ENCODE data around the gene SLF2.

The SLF2 gene

DNA sequence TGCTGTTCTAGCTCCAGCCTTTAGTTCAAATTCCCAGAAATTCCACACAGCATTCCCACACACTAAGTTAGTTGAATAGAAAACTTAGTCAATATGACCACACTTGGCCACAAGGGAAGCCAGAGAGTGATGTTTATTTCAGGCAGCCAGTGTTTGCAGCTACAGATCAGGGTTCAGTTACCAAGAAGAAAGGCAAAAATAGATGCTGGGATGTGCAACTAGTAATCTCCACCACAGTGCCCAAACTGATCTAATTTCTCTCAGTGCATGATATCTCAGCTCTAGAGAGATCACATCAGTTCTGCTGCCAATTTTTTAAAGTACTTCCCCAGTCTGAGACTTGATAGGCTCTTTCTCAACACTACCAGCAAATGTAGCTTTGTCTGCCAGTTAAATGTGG is 17.6 kb downstream of the SLF2 start:
- H3K36me3 Mint-ChIP-seq (ENCODE audit: low read depth): peaks cover 93% of the 10 kb centered on the region
- no peak overlapping the region for H3K4me3 Mint-ChIP-seq

DNA sequence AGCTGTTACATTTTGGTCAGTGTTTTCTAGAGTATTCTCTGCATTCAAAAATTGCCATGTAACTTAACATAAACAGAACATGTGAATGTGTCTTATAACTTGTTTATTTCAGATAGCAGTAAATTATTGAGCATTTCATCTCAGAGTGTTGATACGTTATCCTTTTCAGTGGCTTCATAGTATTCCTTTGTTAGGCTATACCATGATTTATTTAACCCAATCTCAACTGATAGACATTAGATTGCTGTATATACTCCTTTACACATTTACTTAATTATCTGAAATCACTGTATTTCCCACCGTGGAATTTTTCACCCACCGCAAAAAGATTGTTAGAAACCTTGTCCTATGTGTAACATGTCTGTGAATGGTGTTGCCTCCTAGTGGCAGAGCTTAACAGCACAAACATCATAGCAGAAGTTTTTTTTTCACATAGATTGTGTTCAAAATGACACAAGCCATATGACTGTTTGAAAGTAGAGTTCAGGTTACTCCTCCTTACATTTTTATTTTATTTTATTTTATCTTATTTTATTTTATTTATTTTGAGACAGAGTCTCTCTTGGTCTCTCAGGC is 21.4 kb downstream of the SLF2 start:
- H3K4me3 Mint-ChIP-seq: no peak overlapping the region
- H3K4me1 Mint-ChIP-seq (ENCODE audit: low read depth): no peaks in the 10 kb centered on the region
- no peak overlapping the region for H3K27ac Mint-ChIP-seq
- peaks cover 92% of the 10 kb centered on the region for H3K36me3 Mint-ChIP-seq (ENCODE audit: low read depth)
- no peaks in the 10 kb centered on the region for H3K9me3 Mint-ChIP-seq
- H3K27me3 Mint-ChIP-seq: no peaks in the 10 kb centered on the region
- intact Hi-C loops (cut with micrococcal nuclease): no loop called here

More for the DNA sequence above, 17.6 kb downstream of the SLF2 start:
- intact Hi-C loops (cut with micrococcal nuclease): no loop called here
- Mint-ChIP-seq H3K9me3 (no peaks in the 10 kb centered on the region), H3K27ac (no peak overlapping the region), H3K27me3 (no peaks in the 10 kb centered on the region), H3K4me1 (ENCODE audit: low read depth) (no peaks in the 10 kb centered on the region)

DNA sequence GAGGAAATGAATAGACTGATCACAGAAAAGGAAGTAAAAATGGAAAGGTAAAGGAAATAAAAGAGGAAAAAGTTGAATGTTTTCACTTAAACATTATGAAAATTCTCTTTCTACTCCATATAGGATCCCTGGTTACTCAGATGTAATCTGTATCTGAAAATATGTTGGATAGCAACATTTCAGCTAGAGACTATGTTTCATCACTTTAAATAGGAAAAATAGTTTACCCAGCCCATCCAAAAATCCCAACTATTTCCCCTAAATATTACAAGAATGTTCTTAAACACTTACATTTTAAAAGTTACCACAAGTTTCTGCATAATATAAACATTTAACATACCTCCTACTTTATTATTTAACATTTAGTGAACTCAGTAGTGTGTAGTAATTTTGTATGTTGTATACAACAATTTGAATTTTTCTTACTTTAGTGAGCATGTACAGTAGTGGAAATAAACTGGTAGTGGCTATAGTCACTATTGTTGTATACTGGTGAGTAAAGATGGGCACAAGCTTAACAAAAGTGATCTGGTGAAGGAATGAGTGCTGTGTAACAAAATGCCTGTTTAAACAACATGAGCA is 27.1 kb downstream of the SLF2 start:
- intact Hi-C loops (cut with micrococcal nuclease): no loop called here
- H3K36me3 Mint-ChIP-seq (ENCODE audit: low read depth): peaks cover 99% of the 10 kb centered on the region
- no peaks in the 10 kb centered on the region for H3K9me3 Mint-ChIP-seq
- H3K4me1 Mint-ChIP-seq (ENCODE audit: low read depth): no peaks in the 10 kb centered on the region
- H3K27me3 Mint-ChIP-seq: no peaks in the 10 kb centered on the region
- no peak overlapping the region for H3K27ac Mint-ChIP-seq
- no peak overlapping the region for H3K4me3 Mint-ChIP-seq

DNA sequence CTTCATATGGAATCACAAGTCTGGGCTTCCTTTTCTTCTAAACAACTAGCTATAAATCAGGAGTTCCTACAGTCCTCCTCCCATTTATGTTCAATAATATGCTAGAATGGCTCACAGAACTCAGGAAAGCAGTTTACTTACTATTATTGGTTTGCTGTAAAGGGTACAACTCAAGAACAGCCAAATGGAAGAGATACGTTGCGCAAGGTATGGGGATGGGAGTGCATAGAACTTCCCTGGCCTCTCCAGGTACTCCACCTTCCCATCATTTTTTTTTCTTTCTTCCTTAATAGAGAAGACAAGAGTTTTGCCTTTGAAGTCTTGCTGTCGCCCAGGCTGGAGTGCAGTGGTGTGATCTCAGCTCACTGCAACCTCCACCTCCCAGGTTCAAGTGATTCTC is 29.5 kb downstream of the SLF2 start:
- intact Hi-C loops (cut with micrococcal nuclease): no loop called here
- Mint-ChIP-seq H3K4me1 (ENCODE audit: low read depth) (no peaks in the 10 kb centered on the region), H3K4me3 (no peak overlapping the region), H3K27me3 (no peaks in the 10 kb centered on the region), H3K9me3 (no peaks in the 10 kb centered on the region), H3K36me3 (ENCODE audit: low read depth) (peaks cover 97% of the 10 kb centered on the region), H3K27ac (no peak overlapping the region)

- Mint-ChIP-seq H3K36me3 (ENCODE audit: low read depth) (peaks cover 94% of the 10 kb centered on the region), H3K4me1 (ENCODE audit: low read depth) (no peaks in the 10 kb centered on the region), H3K4me3 (no peak overlapping the region), H3K27me3 (no peaks in the 10 kb centered on the region), H3K9me3 (no peaks in the 10 kb centered on the region), H3K27ac (no peak overlapping the region)
- intact Hi-C loops (cut with micrococcal nuclease): no loop called here
Measured at GRCh38 chr10:100943508-100943907, 30.7 kb downstream of the SLF2 start.

GRCh38 chr10:100945754-100946153 is 33.0 kb downstream of the SLF2 start:
- Mint-ChIP-seq H3K4me1 (ENCODE audit: low read depth) (no peaks in the 10 kb centered on the region), H3K27ac (no peak overlapping the region), H3K9me3 (no peaks in the 10 kb centered on the region), H3K4me3 (no peak overlapping the region), H3K27me3 (no peaks in the 10 kb centered on the region), H3K36me3 (ENCODE audit: low read depth) (peaks cover 94% of the 10 kb centered on the region)
- intact Hi-C loops (cut with micrococcal nuclease): no loop called here

DNA sequence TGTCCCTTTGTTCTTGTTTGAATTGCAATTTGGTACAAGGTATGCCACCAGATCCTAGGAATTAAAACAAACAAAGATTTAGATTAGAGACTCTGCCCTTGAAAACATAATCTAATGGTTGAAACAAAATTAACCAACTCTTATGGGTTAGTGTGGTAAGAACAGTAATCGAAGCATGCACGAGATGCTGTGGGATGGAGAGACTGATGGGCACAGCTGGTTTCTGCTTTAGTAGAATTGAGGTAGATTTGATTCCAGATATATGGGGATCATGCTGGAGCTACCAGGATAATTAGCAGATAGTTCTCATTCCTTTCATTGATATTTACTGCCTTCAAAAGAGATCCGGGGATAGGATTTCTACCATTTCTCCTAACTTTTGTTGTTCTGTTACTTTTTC is 36.2 kb downstream of the SLF2 start:
- Mint-ChIP-seq H3K27me3 (no peaks in the 10 kb centered on the region), H3K4me1 (ENCODE audit: low read depth) (no peaks in the 10 kb centered on the region), H3K36me3 (ENCODE audit: low read depth) (peaks cover 88% of the 10 kb centered on the region), H3K9me3 (no peaks in the 10 kb centered on the region), H3K27ac (no peak overlapping the region), H3K4me3 (no peak overlapping the region)
- intact Hi-C loops (cut with micrococcal nuclease): no loop called here

- Mint-ChIP-seq H3K36me3 (ENCODE audit: low read depth) (peaks cover 85% of the 10 kb centered on the region), H3K4me3 (no peak overlapping the region), H3K4me1 (ENCODE audit: low read depth) (peaks cover 16% of the 10 kb centered on the region), H3K27me3 (no peaks in the 10 kb centered on the region), H3K9me3 (no peaks in the 10 kb centered on the region), H3K27ac (no peak overlapping the region)
- intact Hi-C loops (cut with micrococcal nuclease): loop anchor here (10.0 kb wide), 1 partner anchor 55 kb away; no protein-coding TSS in a partner anchor
Measured at GRCh38 chr10:100960251-100960650, 47.5 kb downstream of the SLF2 start.

GRCh38 chr10:100962351-100963080 is 49.8 kb downstream of the SLF2 start:
- H3K36me3 Mint-ChIP-seq (ENCODE audit: low read depth): peaks cover 70% of the 10 kb centered on the region
- peaks cover 19% of the 10 kb centered on the region for H3K4me1 Mint-ChIP-seq (ENCODE audit: low read depth)
- H3K27ac Mint-ChIP-seq: no peak overlapping the region
- H3K27me3 Mint-ChIP-seq: no peaks in the 10 kb centered on the region
- intact Hi-C loops (cut with micrococcal nuclease): loop anchor here (10.0 kb wide), 1 partner anchor 52 kb away; no protein-coding TSS in a partner anchor
- no peak overlapping the region for H3K4me3 Mint-ChIP-seq
- no peaks in the 10 kb centered on the region for H3K9me3 Mint-ChIP-seq

- intact Hi-C loops (cut with micrococcal nuclease): loop anchor here (10.0 kb wide), 1 partner anchor 51 kb away; no protein-coding TSS in a partner anchor
- H3K36me3 Mint-ChIP-seq (ENCODE audit: low read depth): peaks cover 61% of the 10 kb centered on the region
- H3K4me3 Mint-ChIP-seq: no peak overlapping the region
- H3K27me3 Mint-ChIP-seq: peaks cover 6% of the 10 kb centered on the region
- no peaks in the 10 kb centered on the region for H3K9me3 Mint-ChIP-seq
- H3K27ac Mint-ChIP-seq: no peak overlapping the region
- H3K4me1 Mint-ChIP-seq (ENCODE audit: low read depth): peaks cover 28% of the 10 kb centered on the region
Measured at GRCh38 chr10:100963826-100964225, 51.1 kb downstream of the SLF2 start.

DNA sequence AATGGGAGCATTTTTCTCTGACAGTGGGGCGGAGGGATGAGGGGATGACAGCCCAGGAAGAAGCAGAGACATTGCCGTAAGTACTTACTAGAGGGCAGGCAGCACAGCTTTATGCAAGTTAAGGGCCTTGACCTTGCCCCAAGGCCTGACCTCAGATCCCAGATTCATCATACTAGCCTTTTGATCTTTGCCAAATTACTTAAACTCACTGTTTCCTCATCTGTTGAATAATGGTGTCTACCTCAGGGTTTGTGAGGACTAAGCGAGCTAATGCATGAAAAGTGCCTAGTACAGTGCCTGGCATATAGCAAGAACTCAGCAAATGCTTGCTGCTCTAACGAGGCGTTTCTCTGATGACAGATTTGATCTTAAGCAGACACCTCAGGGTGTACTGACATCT is 53.1 kb downstream of the SLF2 start:
- no peak overlapping the region for H3K4me3 Mint-ChIP-seq
- no peaks in the 10 kb centered on the region for H3K9me3 Mint-ChIP-seq
- H3K4me1 Mint-ChIP-seq (ENCODE audit: low read depth): peaks cover 27% of the 10 kb centered on the region
- H3K27ac Mint-ChIP-seq: no peak overlapping the region
- H3K27me3 Mint-ChIP-seq: peaks cover 23% of the 10 kb centered on the region
- H3K36me3 Mint-ChIP-seq (ENCODE audit: low read depth): peaks cover 46% of the 10 kb centered on the region
- intact Hi-C loops (cut with micrococcal nuclease): loop anchor here (10.0 kb wide), 1 partner anchor 49 kb away; no protein-coding TSS in a partner anchor

DNA sequence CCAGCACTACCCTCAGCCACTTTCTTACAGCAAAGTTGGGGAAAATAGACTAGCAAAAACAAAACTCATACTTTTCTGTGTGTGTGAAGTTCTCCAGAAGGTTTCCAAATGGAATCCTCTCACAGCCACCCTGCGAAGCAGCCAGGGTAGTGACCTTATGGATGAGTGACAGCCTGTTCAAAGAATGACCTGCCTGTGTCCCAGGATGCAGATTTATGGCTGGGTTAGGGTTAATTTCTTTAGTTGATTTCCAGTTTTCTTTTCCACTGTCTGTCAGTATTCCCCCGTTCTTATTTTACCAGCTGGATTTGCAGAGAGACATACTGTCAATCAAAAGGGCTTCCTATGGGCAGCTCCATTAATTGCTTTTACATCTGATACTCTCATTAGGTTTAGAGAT is 54.1 kb downstream of the SLF2 start:
- intact Hi-C loops (cut with micrococcal nuclease): loop anchor here (10.0 kb wide), 1 partner anchor 48 kb away; no protein-coding TSS in a partner anchor
- Mint-ChIP-seq H3K4me1 (ENCODE audit: low read depth) (peaks cover 27% of the 10 kb centered on the region), H3K36me3 (ENCODE audit: low read depth) (peaks cover 41% of the 10 kb centered on the region), H3K27ac (no peak overlapping the region), H3K4me3 (no peak overlapping the region), H3K9me3 (no peaks in the 10 kb centered on the region), H3K27me3 (peaks cover 23% of the 10 kb centered on the region)

- H3K9me3 Mint-ChIP-seq: no peaks in the 10 kb centered on the region
- H3K36me3 Mint-ChIP-seq (ENCODE audit: low read depth): peaks cover 37% of the 10 kb centered on the region
- H3K4me3 Mint-ChIP-seq: no peak overlapping the region
- intact Hi-C loops (cut with micrococcal nuclease): loop anchor here (10.0 kb wide), 1 partner anchor 47 kb away; no protein-coding TSS in a partner anchor
- peaks cover 23% of the 10 kb centered on the region for H3K27me3 Mint-ChIP-seq
- H3K27ac Mint-ChIP-seq: no peak overlapping the region
- H3K4me1 Mint-ChIP-seq (ENCODE audit: low read depth): peaks cover 27% of the 10 kb centered on the region
Measured at GRCh38 chr10:100967332-100967731, 54.6 kb downstream of the SLF2 start.

DNA sequence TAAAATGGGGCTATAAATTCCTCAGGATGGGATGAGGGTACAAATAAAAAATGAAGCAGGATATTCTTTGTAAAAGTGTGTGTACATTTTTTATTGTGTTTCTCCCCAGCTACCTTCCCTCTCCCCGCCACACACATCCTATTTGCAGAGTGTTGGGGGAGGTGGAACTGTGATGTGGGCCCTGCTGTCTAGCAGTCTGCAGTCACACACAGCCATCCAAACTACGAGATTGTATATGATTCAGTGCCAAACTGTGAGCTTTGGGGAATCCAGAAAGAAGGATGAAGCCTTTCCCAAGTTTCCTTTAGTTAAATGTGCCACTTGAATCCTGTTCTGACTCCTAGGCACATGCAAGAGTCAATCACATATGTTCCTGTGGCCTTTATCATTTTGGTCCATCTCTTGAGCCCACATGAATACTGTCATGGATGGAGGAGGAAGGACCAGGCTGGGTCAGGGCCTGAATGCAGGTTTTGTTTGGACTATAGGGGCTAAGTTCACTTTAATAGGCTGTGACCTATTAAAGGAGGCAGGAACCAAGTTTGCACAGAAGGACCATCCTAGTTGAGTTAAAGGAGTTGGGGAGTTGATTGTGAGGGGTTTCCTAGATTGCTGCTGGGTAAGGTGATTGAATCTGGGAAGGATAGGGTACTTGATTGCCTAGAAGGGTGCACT is 55.4 kb downstream of the SLF2 start:
- H3K27me3 Mint-ChIP-seq: peaks cover 23% of the 10 kb centered on the region
- no peak overlapping the region for H3K27ac Mint-ChIP-seq
- H3K4me1 Mint-ChIP-seq (ENCODE audit: low read depth): peaks cover 27% of the 10 kb centered on the region
- no peaks in the 10 kb centered on the region for H3K9me3 Mint-ChIP-seq
- H3K4me3 Mint-ChIP-seq: no peak overlapping the region
- peaks cover 28% of the 10 kb centered on the region for H3K36me3 Mint-ChIP-seq (ENCODE audit: low read depth)
- intact Hi-C loops (cut with micrococcal nuclease): loop anchor here (10.0 kb wide), 1 partner anchor 47 kb away; no protein-coding TSS in a partner anchor
